HCT116 (cell line): ENCODE measurements around the gene TEAD1.

Experiments used
- CEBPB ChIP-seq: IDR thresholded peaks from 2 replicates; pipeline ENCODE4 v1.6.1; 2012; ENCODE audit warnings: low read depth
- EGR1 ChIP-seq: IDR thresholded peaks from 2 replicates; pipeline ENCODE4 v1.6.1; 2012; ENCODE audit warnings: low read depth
- POLR2AphosphoS5 ChIP-seq: IDR thresholded peaks from 2 replicates; pipeline ENCODE4 v1.6.1; 2011; ENCODE audit warnings: mild to moderate bottlenecking, low read depth, low read length, moderate library complexity
- TF ChIP-seq, protein P1 (sequence below), 3 experiments: fragments of 200-600 bp in 1 of 3; sonication (generic) in 1 of 3; IDR thresholded peaks in 2 of 3; conservative IDR thresholded peaks in 1 of 3; 2 replicates each; pipeline ENCODE4 v1.5.1; 2012 to 2017; ENCODE audit warnings: low read depth in 2 of 3, low read length in 2 of 3, antibody characterized with exemption in 1 of 3, borderline replicate concordance in 1 of 3, control low read depth in 1 of 3, mild to moderate bottlenecking in 1 of 3, mixed read lengths in 1 of 3, mixed run types in 1 of 3, moderate library complexity in 1 of 3; ENCODE audit not compliant: insufficient read depth in 1 of 3

DNA sequence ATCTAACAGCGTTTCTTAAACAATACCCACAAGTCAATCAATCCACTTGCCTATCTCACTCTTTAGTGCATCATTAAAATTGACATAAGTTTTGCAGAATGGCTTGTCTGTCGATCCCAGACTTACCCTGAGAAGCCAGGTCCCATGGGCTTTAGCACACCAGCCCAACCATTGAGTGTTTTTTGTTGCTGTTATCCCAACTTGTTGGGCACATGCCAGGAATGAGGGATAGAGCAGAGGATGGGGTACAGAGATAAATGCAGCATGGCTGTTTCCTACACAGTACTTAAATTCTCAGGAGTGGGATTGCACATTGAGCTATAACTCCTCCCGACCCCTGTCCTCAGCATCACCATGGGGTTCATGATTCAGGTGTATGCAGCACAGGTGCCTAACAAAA, 270.7 kb downstream of the TEAD1 start:
- TF ChIP-seq POLR2AphosphoS5 (no peak), EGR1 (no peak), CEBPB (no peak)
- TF ChIP-seq, protein P1, sequence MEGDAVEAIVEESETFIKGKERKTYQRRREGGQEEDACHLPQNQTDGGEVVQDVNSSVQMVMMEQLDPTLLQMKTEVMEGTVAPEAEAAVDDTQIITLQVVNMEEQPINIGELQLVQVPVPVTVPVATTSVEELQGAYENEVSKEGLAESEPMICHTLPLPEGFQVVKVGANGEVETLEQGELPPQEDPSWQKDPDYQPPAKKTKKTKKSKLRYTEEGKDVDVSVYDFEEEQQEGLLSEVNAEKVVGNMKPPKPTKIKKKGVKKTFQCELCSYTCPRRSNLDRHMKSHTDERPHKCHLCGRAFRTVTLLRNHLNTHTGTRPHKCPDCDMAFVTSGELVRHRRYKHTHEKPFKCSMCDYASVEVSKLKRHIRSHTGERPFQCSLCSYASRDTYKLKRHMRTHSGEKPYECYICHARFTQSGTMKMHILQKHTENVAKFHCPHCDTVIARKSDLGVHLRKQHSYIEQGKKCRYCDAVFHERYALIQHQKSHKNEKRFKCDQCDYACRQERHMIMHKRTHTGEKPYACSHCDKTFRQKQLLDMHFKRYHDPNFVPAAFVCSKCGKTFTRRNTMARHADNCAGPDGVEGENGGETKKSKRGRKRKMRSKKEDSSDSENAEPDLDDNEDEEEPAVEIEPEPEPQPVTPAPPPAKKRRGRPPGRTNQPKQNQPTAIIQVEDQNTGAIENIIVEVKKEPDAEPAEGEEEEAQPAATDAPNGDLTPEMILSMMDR (IDR thresholded peaks at IDR 0.05 in 2 of 3, conservative IDR thresholded peaks at IDR 0.05 in 1 of 3; ENCODE audit: borderline replicate concordance in 1 of 3, insufficient read depth in 1 of 3, low read depth in 2 of 3, low read length in 2 of 3): no peak
